LNCAP (cell line): ENCODE measurements around the gene UBP1.

Experiments used
- TF ChIP-seq, protein P1 (sequence below): fragments of 450-650 bp; IDR thresholded peaks from 2 replicates; pipeline ENCODE4 v1.5.1; 2017; ENCODE audit warnings: mild to moderate bottlenecking

Gene UBP1

DNA sequence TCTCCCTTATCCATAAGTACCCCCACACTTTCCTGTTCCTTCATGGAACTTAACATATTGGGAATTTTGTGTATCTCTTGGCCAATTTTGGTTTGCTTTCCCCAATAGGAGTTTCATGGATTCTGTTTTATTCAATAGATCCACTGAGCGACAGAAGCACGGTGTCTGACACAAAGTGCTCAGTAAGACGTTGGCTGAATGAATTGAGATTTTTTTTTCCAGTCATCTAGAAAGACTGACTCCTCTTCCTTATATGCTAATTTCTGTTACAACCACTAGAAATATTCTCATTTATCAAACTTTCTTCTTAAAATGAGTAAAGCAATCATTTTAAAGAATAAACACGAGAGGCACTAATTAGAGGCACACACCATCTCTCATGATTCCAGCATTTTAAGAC is 48.1 kb downstream of the UBP1 start:
- TF ChIP-seq, protein P1, sequence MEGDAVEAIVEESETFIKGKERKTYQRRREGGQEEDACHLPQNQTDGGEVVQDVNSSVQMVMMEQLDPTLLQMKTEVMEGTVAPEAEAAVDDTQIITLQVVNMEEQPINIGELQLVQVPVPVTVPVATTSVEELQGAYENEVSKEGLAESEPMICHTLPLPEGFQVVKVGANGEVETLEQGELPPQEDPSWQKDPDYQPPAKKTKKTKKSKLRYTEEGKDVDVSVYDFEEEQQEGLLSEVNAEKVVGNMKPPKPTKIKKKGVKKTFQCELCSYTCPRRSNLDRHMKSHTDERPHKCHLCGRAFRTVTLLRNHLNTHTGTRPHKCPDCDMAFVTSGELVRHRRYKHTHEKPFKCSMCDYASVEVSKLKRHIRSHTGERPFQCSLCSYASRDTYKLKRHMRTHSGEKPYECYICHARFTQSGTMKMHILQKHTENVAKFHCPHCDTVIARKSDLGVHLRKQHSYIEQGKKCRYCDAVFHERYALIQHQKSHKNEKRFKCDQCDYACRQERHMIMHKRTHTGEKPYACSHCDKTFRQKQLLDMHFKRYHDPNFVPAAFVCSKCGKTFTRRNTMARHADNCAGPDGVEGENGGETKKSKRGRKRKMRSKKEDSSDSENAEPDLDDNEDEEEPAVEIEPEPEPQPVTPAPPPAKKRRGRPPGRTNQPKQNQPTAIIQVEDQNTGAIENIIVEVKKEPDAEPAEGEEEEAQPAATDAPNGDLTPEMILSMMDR: no peak

DNA sequence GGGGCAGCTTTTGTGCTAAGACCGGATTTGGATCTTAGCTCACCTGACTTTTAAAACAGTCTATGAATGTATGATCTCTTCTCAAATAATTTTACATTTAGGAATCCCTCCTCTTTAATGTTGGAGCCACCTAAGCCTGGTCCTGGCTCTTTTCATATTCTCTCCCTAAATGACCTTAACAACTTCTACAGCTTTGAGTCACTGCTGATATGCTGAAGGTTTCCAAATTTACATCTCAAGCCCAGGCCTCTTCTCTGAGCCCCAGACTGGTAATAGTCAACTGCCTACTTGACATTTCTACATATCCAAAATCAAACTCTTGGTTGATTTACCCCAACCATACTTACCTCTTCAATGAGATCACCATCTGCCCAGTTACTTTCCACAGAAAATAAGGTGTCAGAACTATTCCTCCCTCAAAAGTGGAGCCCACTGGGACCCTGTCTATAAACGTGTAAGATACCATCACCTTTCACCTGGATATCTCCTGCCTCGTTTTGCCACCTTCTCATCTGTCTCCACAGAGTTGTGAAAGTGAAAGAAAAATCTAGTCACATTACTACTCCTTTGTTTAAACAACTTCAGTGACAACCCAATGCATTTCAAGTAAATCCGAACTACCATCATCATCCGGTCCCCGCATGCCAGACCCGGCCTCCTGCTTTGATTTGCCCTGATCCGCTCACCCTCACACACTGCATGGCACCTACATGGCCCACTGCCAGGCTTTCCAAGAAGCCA is 48.8 kb downstream of the UBP1 start:
- TF ChIP-seq, protein P1: no peak

DNA sequence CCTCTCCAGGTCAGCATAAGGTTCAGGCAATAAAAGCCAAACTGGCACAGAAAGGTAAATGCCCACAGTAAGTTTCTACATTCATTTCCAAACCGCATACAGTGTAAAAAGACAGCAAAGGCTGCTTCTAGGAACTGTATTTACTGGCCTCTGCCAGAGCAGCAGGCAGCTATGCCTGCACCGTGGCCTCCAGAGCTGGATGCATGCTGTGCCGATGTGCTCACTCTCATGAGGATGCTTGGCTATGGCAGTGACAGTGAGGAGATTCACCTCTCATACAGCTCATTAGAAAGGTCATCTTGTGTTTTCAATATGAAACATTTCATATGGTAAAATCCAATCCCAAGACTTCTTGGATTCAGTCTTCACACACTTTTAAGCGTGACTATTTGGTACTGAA is 50.3 kb downstream of the UBP1 start:
- TF ChIP-seq, protein P1: no peak

DNA sequence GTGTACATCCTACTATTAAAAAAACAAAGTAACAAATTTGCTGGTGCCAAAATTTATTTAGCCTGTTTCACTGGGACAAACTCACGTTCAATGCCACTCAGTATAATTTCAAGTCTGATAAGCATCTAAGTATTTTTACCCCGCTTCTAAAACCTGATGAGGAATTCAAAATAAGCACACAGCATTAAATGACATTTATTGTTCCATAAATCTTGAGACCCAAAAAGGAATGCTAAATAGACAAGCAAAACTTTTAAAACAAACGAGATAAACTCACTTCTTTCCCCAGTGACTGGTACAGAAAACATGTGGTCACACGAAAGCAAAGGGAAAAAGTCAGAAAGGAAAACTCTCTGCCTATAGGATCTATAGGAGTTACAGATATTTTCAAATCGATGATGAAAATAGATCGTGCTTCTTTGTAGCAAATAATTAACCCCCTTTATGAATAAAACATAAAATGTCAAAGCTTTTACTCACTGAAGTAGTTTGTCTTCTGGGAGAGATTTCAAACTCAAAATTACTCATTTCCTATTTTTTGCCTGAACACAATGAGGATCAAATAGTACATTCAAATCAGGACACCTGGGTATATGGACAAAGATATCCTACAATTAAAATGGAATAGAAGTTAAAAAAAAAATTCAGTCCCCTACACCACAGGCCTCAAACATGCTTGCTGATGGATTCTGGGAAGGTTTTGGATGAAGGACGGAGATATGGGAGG is 51.7 kb downstream of the UBP1 start:
- TF ChIP-seq, protein P1: no peak

DNA sequence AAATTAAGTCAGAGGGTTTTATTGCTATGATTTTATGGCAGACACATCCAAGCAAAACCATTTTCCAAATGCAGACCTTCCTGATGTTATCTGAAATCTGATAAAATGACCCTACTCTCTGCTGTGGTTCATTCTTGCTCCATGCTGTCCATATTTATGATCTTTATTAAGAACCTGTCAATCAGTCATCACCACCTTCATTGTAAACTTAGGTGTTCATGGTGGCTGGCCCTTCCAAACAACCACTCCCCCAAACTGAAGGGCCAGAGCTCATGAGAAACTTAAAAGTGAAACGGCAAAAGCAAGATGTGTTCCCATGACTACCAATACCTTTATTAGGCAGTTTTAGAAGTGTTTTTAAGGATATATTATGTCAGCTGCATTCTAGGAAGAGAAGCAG is 53.6 kb downstream of the UBP1 start:
- TF ChIP-seq, protein P1: no peak

DNA sequence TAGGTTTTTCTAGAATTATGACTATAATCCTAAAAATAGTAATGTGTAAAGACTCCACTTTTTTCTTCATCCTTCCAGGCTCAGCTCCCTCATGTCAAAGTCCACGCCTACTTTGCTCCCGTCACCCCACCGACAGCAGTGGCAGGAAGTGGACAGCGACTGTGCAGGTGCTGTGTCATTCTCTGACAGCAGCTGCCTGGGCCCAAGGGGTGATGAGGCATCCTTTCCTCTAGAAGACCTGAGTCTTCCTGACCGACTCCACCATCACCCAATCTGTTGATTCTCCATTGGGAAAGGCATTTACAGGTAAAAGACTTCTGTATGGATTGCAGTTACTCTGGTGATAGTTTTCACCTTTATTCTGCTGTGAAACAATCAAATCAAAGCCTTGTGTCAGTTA is 54.8 kb downstream of the UBP1 start:
- TF ChIP-seq, protein P1: no peak

DNA sequence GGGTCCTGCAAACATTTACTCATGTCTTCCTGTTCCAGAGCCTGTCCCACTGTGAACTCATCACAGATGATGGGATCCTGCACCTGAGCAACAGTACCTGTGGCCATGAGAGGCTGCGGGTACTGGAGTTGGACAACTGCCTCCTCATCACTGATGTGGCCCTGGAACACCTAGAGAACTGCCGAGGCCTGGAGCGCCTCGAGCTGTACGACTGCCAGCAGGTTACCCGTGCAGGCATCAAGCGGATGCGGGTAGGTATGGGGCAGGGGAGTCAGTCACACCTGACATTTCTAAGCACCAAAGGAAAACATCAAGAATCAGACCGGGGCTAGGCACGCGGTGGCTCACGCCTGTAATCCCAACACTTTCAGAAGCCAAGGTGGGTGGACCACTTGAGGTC is 56.3 kb downstream of the UBP1 start:
- TF ChIP-seq, protein P1: no peak
